AML-193 (cell line): ENCODE measurements around the gene MIPEP.

Experiments used
- DNase-seq, 2 experiments: peaks; one replicate each; lab custom pipeline; 2025; lab: John Stamatoyannopoulos, UW

The MIPEP gene

DNA sequence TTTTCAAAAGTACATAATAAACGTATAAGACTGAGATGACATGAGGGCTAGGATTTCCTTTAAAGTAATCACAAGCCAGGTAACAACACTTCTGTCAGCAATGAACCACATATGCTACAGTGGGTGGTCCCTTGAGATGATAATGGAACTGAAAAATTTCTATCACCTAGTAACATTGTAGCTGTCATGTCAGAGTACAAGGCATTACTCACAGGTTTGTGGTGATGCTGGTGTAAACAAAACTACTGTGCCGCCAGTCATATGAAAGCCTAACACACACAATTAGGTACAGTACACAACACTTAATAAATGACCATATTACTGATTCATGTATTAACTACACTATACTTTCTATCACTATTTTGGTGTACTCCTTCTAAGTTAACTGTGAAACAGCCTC lies 36.8 kb downstream of the MIPEP start:
- DNase-seq = no peak

GRCh38 chr13:23851106-23851505 lies 38.1 kb downstream of the MIPEP start:
- DNase-seq = no peak

DNA sequence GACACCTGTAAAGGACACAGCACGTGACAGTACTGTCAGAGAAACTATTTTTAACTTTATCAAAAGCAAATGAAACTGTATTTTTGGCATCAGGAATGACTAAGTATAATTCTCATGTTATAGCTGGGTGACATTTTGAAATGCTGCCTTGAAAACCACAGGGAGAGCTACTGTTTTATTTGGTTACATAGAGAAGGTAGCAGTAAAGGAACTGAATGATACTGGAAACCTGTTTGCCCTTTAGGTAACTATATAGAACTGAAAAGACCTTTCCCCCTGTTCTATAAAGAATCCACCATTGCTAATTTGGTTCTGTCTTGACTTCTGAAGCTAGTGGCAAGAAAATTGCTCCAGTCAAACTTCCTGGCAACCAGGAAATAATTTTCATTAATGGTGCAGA lies 39.1 kb downstream of the MIPEP start:
- DNase-seq = no peak

DNA sequence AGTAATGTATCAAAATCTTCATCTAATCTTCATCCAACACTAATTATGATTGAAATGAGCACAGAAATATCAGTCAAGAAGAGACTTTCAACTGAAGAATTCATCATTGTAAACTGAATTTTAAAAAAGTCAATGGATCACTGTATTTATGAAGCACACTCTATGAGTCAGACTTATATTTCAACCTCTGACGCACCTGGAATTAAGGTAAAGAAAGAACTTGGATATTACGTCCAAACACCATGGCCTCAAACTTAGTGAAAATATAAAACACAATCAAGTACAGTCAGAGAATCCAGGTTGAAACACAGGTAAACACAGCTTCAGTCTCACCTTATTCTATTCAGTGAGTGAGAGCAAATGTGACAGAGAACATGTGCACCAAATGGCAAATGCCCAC lies 39.5 kb downstream of the MIPEP start:
- no peak for DNase-seq

DNA sequence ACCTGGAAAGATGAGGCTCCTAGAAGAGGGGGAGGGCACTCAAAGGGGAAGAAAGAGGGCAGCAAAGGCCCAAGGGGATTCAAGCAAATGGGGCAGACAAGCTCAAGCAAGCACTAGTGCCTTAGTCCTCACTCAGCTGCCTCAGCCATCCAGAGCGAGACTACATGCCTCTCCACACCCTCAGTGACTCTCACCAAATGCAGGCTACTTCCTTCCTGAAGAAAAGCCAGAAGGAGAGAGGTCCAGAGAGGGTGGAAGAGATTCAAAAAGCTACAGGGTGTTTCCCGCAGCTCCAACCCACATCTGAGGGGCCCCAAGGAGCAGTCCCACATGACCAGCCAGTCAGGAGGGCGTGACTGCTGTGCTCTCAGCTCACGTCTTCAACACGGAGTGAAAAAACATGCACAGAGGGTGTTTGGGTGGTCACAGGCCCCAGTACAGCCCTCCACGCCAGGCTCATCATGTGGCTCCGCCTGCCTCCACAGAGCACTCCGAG lies 40.5 kb downstream of the MIPEP start:
- DNase-seq = no peak

DNA sequence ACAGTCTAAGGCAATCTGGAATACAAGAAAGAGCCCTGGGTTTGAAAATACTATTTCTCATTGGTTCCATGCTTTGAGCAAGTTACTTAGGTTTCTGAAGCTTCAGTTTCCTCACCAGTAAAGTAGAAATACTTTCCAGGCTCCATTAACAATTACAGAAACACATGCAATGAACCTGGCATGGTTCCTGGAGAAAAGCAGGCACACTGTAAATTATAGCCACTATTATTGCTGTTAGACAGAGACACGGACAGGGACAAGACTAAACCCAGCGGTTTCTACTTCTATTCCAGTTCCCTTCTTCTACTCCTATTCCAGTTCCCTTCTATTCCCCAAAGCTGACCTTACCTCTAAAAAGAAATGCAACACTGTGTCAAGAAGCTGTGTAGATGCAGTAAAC lies 41.2 kb downstream of the MIPEP start:
- DNase-seq = no peak

- no peak for DNase-seq
Observed at GRCh38 chr13:23847497-23847896, 41.7 kb downstream of the MIPEP start.

DNA sequence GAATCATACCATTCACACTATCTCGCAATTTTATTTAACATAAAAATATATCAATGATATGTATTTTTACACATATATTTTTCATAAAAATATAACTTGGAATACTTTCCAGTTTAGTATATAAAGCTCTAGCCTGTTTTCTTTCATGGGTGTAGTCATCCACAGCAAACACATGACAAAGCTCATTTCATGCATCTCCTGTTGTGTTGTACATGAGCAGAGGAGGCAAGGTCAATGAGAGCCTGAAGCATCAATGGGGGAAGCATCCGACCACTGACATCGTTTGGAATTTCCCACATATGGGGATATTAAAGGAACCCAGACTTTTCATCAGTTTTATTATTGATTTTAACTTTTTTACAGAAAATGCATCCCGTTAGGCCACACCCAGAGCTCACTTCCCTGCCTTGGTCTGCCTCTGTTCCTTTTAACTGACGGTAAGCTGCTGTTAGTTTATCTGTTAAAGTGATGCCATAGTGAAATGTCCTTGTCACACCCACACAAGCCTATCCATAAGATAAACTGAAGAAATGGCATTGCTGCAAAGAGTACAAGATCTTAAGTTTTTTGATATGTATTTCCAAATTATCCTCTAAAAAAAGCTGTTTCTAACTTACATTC lies 44.0 kb downstream of the MIPEP start:
- no peak for DNase-seq

DNA sequence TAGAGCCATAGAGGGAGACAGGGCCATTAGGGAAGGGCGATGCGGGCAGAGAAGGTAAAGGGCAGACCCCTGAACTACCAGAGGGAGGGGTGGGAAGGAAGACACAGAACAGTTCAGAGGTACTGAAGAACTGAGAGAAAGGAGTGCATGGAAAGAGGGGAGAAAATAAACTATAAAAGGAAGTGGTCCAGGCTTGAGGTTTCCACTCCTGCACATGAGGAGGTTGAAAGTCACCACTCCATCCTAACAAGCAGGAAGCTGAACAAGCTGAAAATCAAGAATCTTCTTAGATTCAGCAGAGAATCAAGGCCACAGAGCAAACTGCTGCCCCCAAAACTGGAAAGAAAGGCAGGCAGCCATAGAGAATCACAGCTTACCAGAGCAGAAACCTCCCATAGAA lies 45.1 kb downstream of the MIPEP start:
- DNase-seq = no peak

- DNase-seq = no peak
Observed at GRCh38 chr13:23843436-23843835, 45.8 kb downstream of the MIPEP start.

GRCh38 chr13:23842406-23842805 lies 46.8 kb downstream of the MIPEP start:
- DNase-seq = no peak

DNA sequence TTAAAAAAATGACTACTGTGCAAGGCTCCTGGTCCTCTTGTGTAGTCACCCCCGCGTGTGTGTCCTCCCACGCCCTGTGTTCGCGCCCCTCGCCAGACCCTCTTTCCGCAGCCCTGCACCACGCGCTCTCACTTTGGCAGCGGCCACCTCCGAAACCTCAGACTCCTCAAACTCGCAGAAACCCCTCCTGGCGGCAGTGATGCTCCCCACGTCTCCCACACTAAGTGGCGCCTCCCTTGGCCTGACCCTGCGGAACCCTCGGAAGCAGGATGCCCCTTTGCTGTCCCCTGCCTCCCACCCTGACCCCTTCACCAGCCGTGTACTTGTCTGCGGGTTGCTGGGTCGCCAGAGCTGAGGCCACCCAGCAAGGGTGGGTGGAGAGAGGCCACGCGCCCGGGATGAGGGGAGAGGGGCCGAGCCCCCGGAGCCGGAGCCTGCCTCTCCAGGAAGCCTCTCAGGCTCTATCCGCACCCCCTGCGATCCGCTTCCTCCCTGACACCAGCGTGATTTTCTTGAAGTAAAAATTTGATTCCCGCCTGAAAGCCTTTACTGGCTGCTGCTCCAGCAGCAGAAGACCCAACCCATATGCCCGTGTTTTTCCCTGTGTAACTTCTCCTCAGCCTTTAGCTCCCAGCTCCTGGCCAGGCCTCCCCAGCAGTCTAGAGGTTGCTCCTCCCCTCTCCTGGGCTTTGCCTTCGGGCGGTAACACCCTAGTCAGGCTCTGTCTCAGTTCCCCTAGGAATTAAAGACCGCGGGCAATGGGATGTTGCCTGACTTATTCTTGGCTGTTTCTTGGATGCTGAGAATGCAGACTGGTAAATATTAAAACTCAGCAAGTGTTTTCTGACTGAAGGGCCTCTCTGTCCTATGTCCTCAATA lies 55.2 kb downstream of the MIPEP start:
- DNase-seq = no peak

DNA sequence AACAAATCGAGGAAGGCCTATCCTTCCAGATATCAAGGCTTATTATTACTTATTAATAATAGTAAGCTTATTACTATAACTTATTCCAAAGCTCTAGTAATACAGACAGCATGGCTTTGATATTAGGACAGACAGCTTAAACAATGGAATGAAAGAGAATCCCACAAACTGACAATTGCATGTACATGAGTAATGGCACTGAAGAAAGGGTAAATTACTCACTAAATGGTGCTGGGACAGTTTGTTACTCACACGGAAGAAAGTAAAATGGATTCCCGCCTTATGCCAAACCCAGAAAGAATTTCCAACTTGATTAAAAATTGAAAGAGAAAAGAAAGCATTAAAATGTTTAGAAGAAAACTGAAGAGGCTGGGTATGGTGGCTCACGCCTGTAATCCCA lies 60.3 kb downstream of the MIPEP start:
- no peak for DNase-seq

GRCh38 chr13:23828086-23828485 lies 61.1 kb downstream of the MIPEP start:
- DNase-seq = no peak

GRCh38 chr13:23825179-23825578 lies 64.0 kb downstream of the MIPEP start:
- DNase-seq = no peak

DNA sequence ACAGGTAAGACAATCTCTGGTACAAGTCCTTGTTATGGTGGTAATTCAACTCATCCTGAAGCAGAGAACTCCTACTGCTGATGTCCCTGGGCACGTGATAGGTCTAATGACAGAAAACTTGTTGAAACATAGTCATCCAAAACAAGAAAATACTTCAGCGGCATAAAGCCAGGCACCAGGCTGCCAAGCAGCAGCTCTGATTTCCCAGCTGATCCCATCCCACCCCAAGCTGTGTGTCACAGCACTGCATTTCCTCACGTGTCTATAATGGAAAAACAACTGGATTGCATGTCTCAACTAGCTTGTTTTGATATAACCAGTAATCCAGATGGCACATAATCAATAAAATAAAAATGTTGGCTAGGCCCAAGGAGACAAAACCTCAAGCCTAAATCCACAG lies 64.8 kb downstream of the MIPEP start:
- DNase-seq = no peak

GRCh38 chr13:23822252-23822824 lies 66.9 kb downstream of the MIPEP start:
- DNase-seq = no peak

DNA sequence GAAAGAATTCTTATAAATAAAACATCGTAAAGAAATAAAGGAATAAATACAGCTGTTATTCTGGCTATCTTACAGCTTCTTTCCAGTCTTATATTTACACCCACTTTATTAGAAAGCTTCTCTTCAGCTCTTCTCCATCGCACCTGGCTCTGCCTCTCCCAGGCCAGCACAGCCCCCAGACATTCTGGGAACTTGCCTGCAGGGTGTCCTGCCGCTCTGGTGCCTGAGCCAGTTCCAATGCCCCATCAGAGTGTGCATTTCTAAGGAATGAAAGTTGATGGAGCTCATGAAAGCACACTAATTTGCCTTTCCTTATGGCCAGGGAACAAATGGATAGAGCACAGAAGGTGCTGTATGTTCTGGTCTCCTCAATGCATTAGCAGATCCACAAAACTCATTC lies 68.7 kb downstream of the MIPEP start:
- no peak for DNase-seq

DNA sequence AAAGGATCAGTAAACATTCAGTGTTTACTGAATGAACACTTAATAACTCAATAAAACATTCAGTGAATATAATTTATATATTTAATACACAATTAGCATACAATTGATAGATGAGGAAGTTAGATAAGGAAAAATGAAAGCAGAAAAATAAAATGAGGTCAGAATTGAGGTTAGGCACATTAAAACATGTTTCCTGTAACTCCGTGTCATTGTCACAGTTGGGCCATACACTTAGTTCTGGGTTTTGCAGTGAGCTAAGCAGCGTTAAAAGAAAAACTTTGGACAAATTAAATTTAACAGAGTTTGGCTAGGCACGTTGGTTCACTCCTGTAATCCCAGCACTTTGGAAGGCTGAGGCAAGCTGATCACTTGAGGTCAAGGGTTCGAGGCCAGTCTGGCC lies 71.4 kb downstream of the MIPEP start:
- DNase-seq = no peak

GRCh38 chr13:23817136-23817535 lies 72.1 kb downstream of the MIPEP start:
- DNase-seq = no peak

- DNase-seq = no peak
Observed at GRCh38 chr13:23813635-23814034, 75.6 kb downstream of the MIPEP start.

GRCh38 chr13:23811366-23812062 lies 77.7 kb downstream of the MIPEP start:
- no peak for DNase-seq
